GM12878 (cell line): ENCODE data around the gene USP37. TPM values are rescaled to one million over a fixed set of nuclear protein-coding genes. Genes with fewer than 3 reads are reported as not detected.

Source experiments
- ATAC-seq: fragments of 200-7000 bp; cut with Tn5 transposase; 3 replicates; pipeline ENCODE4 v1.9.1; 2020; ENCODE audit warnings: mild to moderate bottlenecking, moderate library complexity
- BruUV-seq: library from RNA; stranded (reverse); fragments of 400-500 nt; replicated peaks from 2 replicates; lab custom pipeline; 2021; lab: Mats Ljungman, UMichigan
- CTCF ChIA-PET: fragments of 300-600 bp; sonication (Branson Sonifier 250); formaldehyde crosslinking; extraction: SDS; loops from one replicate; lab custom pipeline; 2021; ENCODE audit warnings: inconsistent platforms; lab: Yijun Ruan, JAX
- POLR2A ChIA-PET: fragments of 350-600 bp; formaldehyde crosslinking; extraction: SDS; loops from one replicate; lab custom pipeline; 2021; ENCODE audit warnings: inconsistent platforms; lab: Charles Lee
- RAD21 ChIA-PET: fragments of 300-600 bp; sonication (Branson Sonifier 250); formaldehyde crosslinking; loops from one replicate; lab custom pipeline; 2023; ENCODE audit warnings: antibody characterized with exemption; ENCODE audit not compliant: unreplicated experiment; lab: Charles Lee
- SMC1A ChIA-PET: fragments of 300-600 bp; sonication (Branson Sonifier 250); formaldehyde crosslinking; loops from one replicate; lab custom pipeline; 2023; ENCODE audit not compliant: unreplicated experiment, uncharacterized antibody; lab: Charles Lee
- DNase-seq: peaks from one replicate; pipeline ENCODE4 v3.0.0-alpha.2; 2011; ENCODE audit warnings: low read depth, low spot score
- FAIRE-seq: peaks from 3 replicates; lab custom pipeline; 2011; peaks lifted over from hg19 to GRCh38; lab: Jason Lieb, UNC
- H2AFZ ChIP-seq: 2 replicates; pipeline ENCODE4 v1.6.0; 2011; ENCODE audit warnings: low read depth, low read length, control low read depth; ENCODE audit not compliant: control insufficient read depth
- H3K27ac ChIP-seq: 2 replicates; pipeline ENCODE4 v1.5.1; 2011; ENCODE audit warnings: control low read depth; ENCODE audit not compliant: control insufficient read depth, insufficient read depth
- H3K27me3 ChIP-seq, 2 experiments: replicated peaks in 1 of 2; 2 replicates each; pipeline versions ENCODE4 v1.6.0 to v1.6.1; 2011; ENCODE audit warnings: low read length in 1 of 2; ENCODE audit not compliant: control insufficient read depth in 2 of 2, insufficient read depth in 2 of 2
- H3K36me3 ChIP-seq, 2 experiments: 2 replicates each; pipeline ENCODE4 v1.5.1; 2011; ENCODE audit warnings: low read length in 1 of 2; ENCODE audit not compliant: control insufficient read depth in 2 of 2, insufficient read depth in 2 of 2
- H3K4me1 ChIP-seq: 2 replicates; pipeline ENCODE4 v1.6.1; 2011; ENCODE audit warnings: mild to moderate bottlenecking, low read length, moderate library complexity, mixed read lengths; ENCODE audit not compliant: control insufficient read depth, insufficient read depth
- H3K4me2 ChIP-seq: 2 replicates; pipeline ENCODE4 v1.6.0; 2011; ENCODE audit warnings: control low read depth; ENCODE audit not compliant: control insufficient read depth, insufficient read depth
- H3K4me3 ChIP-seq: fragments of 200-600 bp; sonication (generic); 2 replicates; pipeline ENCODE4 v1.5.1; 2016
- H3K79me2 ChIP-seq: 2 replicates; pipeline ENCODE4 v1.6.0; 2011; ENCODE audit warnings: low read length; ENCODE audit not compliant: control insufficient read depth, insufficient read depth
- H3K9ac ChIP-seq: 2 replicates; pipeline ENCODE4 v1.8.0; 2011; ENCODE audit warnings: low read length, control low read depth, mixed read lengths; ENCODE audit not compliant: control insufficient read depth, insufficient read depth
- H3K9me3 ChIP-seq: replicated peaks from 3 replicates; pipeline ENCODE4 v1.5.1; 2011; ENCODE audit warnings: mild to moderate bottlenecking, low read length; ENCODE audit not compliant: control insufficient read depth, insufficient read depth
- H4K20me1 ChIP-seq: 2 replicates; pipeline ENCODE4 v1.6.0; 2011; ENCODE audit not compliant: control insufficient read depth, insufficient read depth
- CUX1 ChIP-seq: IDR thresholded peaks from 2 replicates; pipeline ENCODE4 v1.6.1; 2012; ENCODE audit warnings: improper control_type of control experiment, low read depth, low read length; ENCODE audit not compliant: insufficient replicate concordance
- NR2F1 ChIP-seq: fragments of 450-650 bp; conservative IDR thresholded peaks from 2 replicates; pipeline ENCODE4 v1.6.1; 2017; ENCODE audit warnings: mild to moderate bottlenecking
- POLR2AphosphoS5 ChIP-seq: IDR thresholded peaks from 2 replicates; pipeline ENCODE4 v1.6.1; 2011; ENCODE audit warnings: mild to moderate bottlenecking, low read length, inconsistent platforms
- WGBS: methylation state at CpG from one replicate; pipeline ENCODE4 v1.1.6; 2016; ENCODE audit warnings: low lambda C conversion rate; ENCODE audit not compliant: insufficient replicate concordance, insufficient coverage; ENCODE audit errors: missing lambda C conversion rate; 5-methylcytosine and 5-hydroxymethylcytosine counted together
- in situ Hi-C: fragments of 300-500 bp; cut with MboI; formaldehyde crosslinking; loops from 9 replicates; pipeline ENCODE4 v1.14.3; 2018; ENCODE audit warnings: mixed read lengths
- intact Hi-C: fragments of 100-400 bp; cut with micrococcal nuclease; formaldehyde crosslinking; loops from one replicate; pipeline ENCODE4 v1.14.2; 2022; ENCODE audit not compliant: unreplicated experiment
- polyA plus RNA-seq, 11 experiments: library from polyadenylated mRNA; depleted of rRNA in 4 of 11; unstranded in 6 of 11; stranded (reverse) in 5 of 11; fragments of >200 nt; fragmentation: Nextera tagmentation in 4 of 11; fragmentation: Illumina TruSeq in 1 of 11; extraction: Ambion mirVana in 4 of 11; extraction: Trizol in 1 of 11; gene quantifications; 1 replicate in 1 of 11; 2 replicates in 10 of 11; pipeline versions ENCODE4 v1.2.1 to v1.2.3, GENCODE V29; 2011 to 2016; ENCODE audit warnings: inconsistent platforms in 2 of 11, missing spikeins in 2 of 11, low read depth in 1 of 11
- total RNA-seq, 4 experiments: library from RNA; depleted of rRNA in 3 of 4; stranded (reverse); fragments of >200 nt in 3 of 4; fragmentation: Illumina TruSeq in 1 of 4; extraction: Trizol in 1 of 4; gene quantifications; 2 replicates each; pipeline versions ENCODE4 v1.2.1 to v1.2.3, GENCODE V29; 2013 to 2021

Gene USP37
- total and polyA plus RNA-seq, 10 of the 15 experiments (the other 5 are each of a cell fraction or from before 2014, with no cell fraction given): 2.8 to 16.0 (median 10.4) TPM

- BruUV-seq: no TSS peak
- ChIA-PET POLR2A (no interaction called here), RAD21 (no interaction called here), CTCF (no interaction called here), SMC1A (no interaction called here)
- Histone ChIP-seq H3K4me1 (peaks cover 15% of the 10 kb centered on the region), H3K79me2 (no peaks in the 10 kb centered on the region), H4K20me1 (no peaks in the 10 kb centered on the region), H2AFZ (no peak overlapping the region), H3K27me3 (no peaks in the 10 kb centered on the region), H3K9me3 (no peaks in the 10 kb centered on the region), H3K27ac (no peak overlapping the region), H3K4me2 (no peak overlapping the region), H3K9ac (no peak overlapping the region), H3K36me3 (no peaks in the 10 kb centered on the region), H3K4me3 (no peak overlapping the region)
- in situ Hi-C loops (no loop called here), intact Hi-C loops (no loop called here)
- FAIRE-seq (no peak), ATAC-seq (no peak), DNase-seq (no peak)
- WGBS: 81% methylated on average over 4 of the region's 4 CpGs
- TF ChIP-seq CUX1 (no peak), NR2F1 (no peak), POLR2AphosphoS5 (no peak)
These were observed 129.6 kb downstream of the USP37 start for GRCh38 chr2:218438596-218438995.
